HepG2 (cell line): ENCODE measurements around the gene SLC27A2. TPM values are rescaled to one million over a fixed set of nuclear protein-coding genes. Genes with fewer than 3 reads are reported as not detected.
A peak's percentile ranks its signal among the peaks of the same experiment; 100 is the strongest.

ENCODE experiments used
- CEBPG ChIP-seq: IDR thresholded peaks from 2 replicates; pipeline ENCODE4 v1.6.1; 2016
- FOXO1 ChIP-seq: sonication (generic); formaldehyde crosslinking; IDR thresholded peaks from 2 replicates; pipeline ENCODE4 v1.4.0; 2020; ENCODE audit warnings: missing genetic modification reagents
- HNRNPLL ChIP-seq: fragments of 200-400 bp; formaldehyde crosslinking; IDR thresholded peaks from 2 replicates; pipeline ENCODE4 v1.6.1; 2017; ENCODE audit warnings: mild to moderate bottlenecking, low read depth, low read length; ENCODE audit not compliant: poor library complexity, severe bottlenecking
- HOXA9 ChIP-seq: sonication (generic); formaldehyde crosslinking; IDR thresholded peaks from 2 replicates; pipeline ENCODE4 v1.8.1; 2022; ENCODE audit warnings: missing genetic modification reagents, mild to moderate bottlenecking, moderate library complexity, borderline replicate concordance
- IKZF4 ChIP-seq: sonication (generic); formaldehyde crosslinking; IDR thresholded peaks from 2 replicates; pipeline ENCODE4 v1.5.1; 2020; ENCODE audit warnings: borderline replicate concordance, mild to moderate bottlenecking, low read depth, missing genetic modification reagents; ENCODE audit errors: not compliant biosample characterization
- NFYB ChIP-seq: sonication (generic); formaldehyde crosslinking; IDR thresholded peaks from 2 replicates; pipeline ENCODE4 v1.4.0; 2020; ENCODE audit warnings: missing genetic modification reagents
- NFYC ChIP-seq: IDR thresholded peaks from 2 replicates; pipeline ENCODE4 v1.6.1; 2016; ENCODE audit warnings: missing genetic modification reagents, missing compliant biosample characterization
- NR3C1 ChIP-seq: sonication (generic); formaldehyde crosslinking; IDR thresholded peaks from 2 replicates; pipeline ENCODE4 v1.4.0; 2020; ENCODE audit warnings: missing genetic modification reagents
- POLR2A ChIP-seq, 2 experiments: IDR thresholded peaks; 2 replicates each; pipeline ENCODE4 v1.6.1; 2011; ENCODE audit warnings: low read depth in 2 of 2, low read length in 2 of 2, mild to moderate bottlenecking in 1 of 2, moderate library complexity in 1 of 2; ENCODE audit not compliant: insufficient read depth in 1 of 2
- SIX4 ChIP-seq: sonication (generic); formaldehyde crosslinking; IDR thresholded peaks from 2 replicates; pipeline ENCODE4 v1.4.0; 2020; ENCODE audit warnings: missing genetic modification reagents
- ZBTB43 ChIP-seq: sonication (generic); formaldehyde crosslinking; conservative IDR thresholded peaks from 2 replicates; pipeline ENCODE4 v1.4.0; 2020; ENCODE audit warnings: missing genetic modification reagents
- ZNF276 ChIP-seq: sonication (generic); formaldehyde crosslinking; IDR thresholded peaks from 2 replicates; pipeline ENCODE4 v1.4.0; 2020; ENCODE audit warnings: mild to moderate bottlenecking, low read depth, missing genetic modification reagents
- ZNF280D ChIP-seq: sonication (generic); formaldehyde crosslinking; IDR thresholded peaks from 2 replicates; pipeline ENCODE4 v1.5.1; 2020; ENCODE audit warnings: mild to moderate bottlenecking, missing genetic modification reagents
- ZNF329 ChIP-seq: sonication (generic); formaldehyde crosslinking; IDR thresholded peaks from 2 replicates; pipeline ENCODE4 v1.9.0; 2021; ENCODE audit warnings: low read depth, mild to moderate bottlenecking, missing genetic modification reagents
- ZNF343 ChIP-seq: sonication (generic); formaldehyde crosslinking; IDR thresholded peaks from 2 replicates; pipeline ENCODE4 v1.4.0; 2020; ENCODE audit warnings: mild to moderate bottlenecking, missing genetic modification reagents
- ZNF430 ChIP-seq: sonication (generic); formaldehyde crosslinking; IDR thresholded peaks from 2 replicates; pipeline ENCODE4 v1.9.0; 2021; ENCODE audit warnings: mild to moderate bottlenecking, missing genetic modification reagents
- ZNF543 ChIP-seq: sonication (generic); formaldehyde crosslinking; IDR thresholded peaks from 2 replicates; pipeline ENCODE4 v1.4.0; 2020; ENCODE audit warnings: mild to moderate bottlenecking, missing genetic modification reagents
- ZNF557 ChIP-seq: sonication (generic); formaldehyde crosslinking; IDR thresholded peaks from 2 replicates; pipeline ENCODE4 v1.4.0; 2020; ENCODE audit warnings: missing genetic modification reagents
- ZNF567 ChIP-seq: sonication (generic); formaldehyde crosslinking; IDR thresholded peaks from 2 replicates; pipeline ENCODE4 v1.8.1; 2023; ENCODE audit warnings: mild to moderate bottlenecking, missing genetic modification reagents, borderline replicate concordance
- ZNF776 ChIP-seq: sonication (generic); formaldehyde crosslinking; IDR thresholded peaks from 2 replicates; pipeline ENCODE4 v1.4.0; 2020; ENCODE audit warnings: mild to moderate bottlenecking, missing genetic modification reagents
- ZNF879 ChIP-seq: sonication (generic); formaldehyde crosslinking; IDR thresholded peaks from 2 replicates; pipeline ENCODE4 v1.8.1; 2023; ENCODE audit warnings: missing genetic modification reagents
- polyA plus RNA-seq, 8 experiments: library from polyadenylated mRNA; depleted of rRNA in 3 of 8; stranded (reverse) in 7 of 8; unstranded in 1 of 8; fragments of >200 nt; fragmentation: Illumina TruSeq in 4 of 8; extraction: Trizol in 4 of 8; gene quantifications; 2 replicates each; pipeline versions ENCODE4 v1.2.1 to v1.2.3, GENCODE V29; 2011 to 2016; ENCODE audit warnings: low read depth in 4 of 8, missing spikeins in 1 of 8, mixed read lengths in 1 of 8; ENCODE audit not compliant: insufficient read depth in 1 of 8
- total RNA-seq, 5 experiments: library from RNA; depleted of rRNA; stranded (reverse); fragments of >200 nt; fragmentation: Illumina TruSeq; extraction: Trizol; gene quantifications; 2 replicates each; pipeline ENCODE4 v1.2.3, GENCODE V29; 2016; ENCODE audit warnings: low read depth in 1 of 5
- TF ChIP-seq, protein P1 (sequence below): sonication (generic); formaldehyde crosslinking; conservative IDR thresholded peaks from 2 replicates; pipeline ENCODE4 v1.8.0; 2022; ENCODE audit warnings: mild to moderate bottlenecking, moderate library complexity, missing genetic modification reagents

SLC27A2 gene
- total and polyA plus RNA-seq, 2 of the 13 experiments (the other 11 are each of a cell fraction or from before 2014, with no cell fraction given) = 14.6 to 23.4 TPM

DNA sequence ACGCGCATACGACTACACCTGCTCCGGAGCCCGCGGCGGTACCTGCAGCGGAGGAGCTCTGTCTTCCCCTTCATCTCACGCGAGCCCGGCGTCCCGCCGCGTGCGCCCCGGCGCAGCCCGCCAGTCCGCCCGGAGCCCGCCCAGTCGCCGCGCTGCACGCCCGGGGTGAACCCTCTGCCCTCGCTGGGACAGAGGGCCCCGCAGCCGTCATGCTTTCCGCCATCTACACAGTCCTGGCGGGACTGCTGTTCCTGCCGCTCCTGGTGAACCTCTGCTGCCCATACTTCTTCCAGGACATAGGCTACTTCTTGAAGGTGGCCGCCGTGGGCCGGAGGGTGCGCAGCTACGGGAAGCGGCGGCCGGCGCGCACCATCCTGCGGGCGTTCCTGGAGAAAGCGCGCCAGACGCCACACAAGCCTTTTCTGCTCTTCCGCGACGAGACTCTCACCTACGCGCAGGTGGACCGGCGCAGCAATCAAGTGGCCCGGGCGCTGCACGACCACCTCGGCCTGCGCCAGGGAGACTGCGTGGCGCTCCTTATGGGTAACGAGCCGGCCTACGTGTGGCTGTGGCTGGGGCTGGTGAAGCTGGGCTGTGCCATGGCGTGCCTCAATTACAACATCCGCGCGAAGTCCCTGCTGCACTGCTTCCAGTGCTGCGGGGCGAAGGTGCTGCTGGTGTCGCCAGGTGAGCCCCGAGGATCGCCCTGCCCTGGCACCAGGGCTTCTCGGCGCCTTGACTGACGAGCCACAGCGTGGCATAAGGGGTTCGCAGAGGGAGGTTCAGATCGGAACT, 420 bp downstream of the SLC27A2 start (continued):
- TF ChIP-seq, protein P1, sequence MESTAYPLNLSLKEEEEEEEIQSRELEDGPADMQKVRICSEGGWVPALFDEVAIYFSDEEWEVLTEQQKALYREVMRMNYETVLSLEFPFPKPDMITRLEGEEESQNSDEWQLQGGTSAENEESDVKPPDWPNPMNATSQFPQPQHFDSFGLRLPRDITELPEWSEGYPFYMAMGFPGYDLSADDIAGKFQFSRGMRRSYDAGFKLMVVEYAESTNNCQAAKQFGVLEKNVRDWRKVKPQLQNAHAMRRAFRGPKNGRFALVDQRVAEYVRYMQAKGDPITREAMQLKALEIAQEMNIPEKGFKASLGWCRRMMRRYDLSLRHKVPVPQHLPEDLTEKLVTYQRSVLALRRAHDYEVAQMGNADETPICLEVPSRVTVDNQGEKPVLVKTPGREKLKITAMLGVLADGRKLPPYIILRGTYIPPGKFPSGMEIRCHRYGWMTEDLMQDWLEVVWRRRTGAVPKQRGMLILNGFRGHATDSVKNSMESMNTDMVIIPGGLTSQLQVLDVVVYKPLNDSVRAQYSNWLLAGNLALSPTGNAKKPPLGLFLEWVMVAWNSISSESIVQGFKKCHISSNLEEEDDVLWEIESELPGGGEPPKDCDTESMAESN = peak; percentile 76
- TF ChIP-seq ZNF567 (peak; percentile 70; the same call in 1 of the 2 replicates), ZNF776 (peak; percentile 21; the same call in 1 of the 2 replicates), NR3C1 (CRISPR knock-in tag) (no peak), ZNF543 (peak; percentile 55; the same call in 1 of the 2 replicates), ZNF280D (CRISPR knock-in tag) (no peak), CEBPG (CRISPR knock-in tag) (0 out of 2 replicates have a peak, but pooled peaks have one; percentile 3), SIX4 (CRISPR knock-in tag) (0 out of 2 replicates have a peak, but pooled peaks have one; percentile 1), ZNF343 (peak; percentile 73; the same call in 1 of the 2 replicates), ZNF557 (CRISPR knock-in tag) (no peak), POLR2A (IDR thresholded peaks at IDR 0.05; ENCODE audit: insufficient read depth in 1 of 2, low read depth in 2 of 2, low read length in 2 of 2) (peak in 1 of 2 experiments; percentile 60; a peak in 2 of 4 replicates), ZNF276 (CRISPR knock-in tag) (peak; percentile 39; the same call in 1 of the 2 replicates), HNRNPLL (peak; percentile 84), ZBTB43 (no peak), FOXO1 (no peak), HOXA9 (CRISPR knock-in tag) (no peak), ZNF879 (no peak), ZNF430 (CRISPR knock-in tag) (no peak; the same call in 1 of the 2 replicates), IKZF4 (CRISPR knock-in tag) (peak; percentile 53), NFYC (no peak), ZNF329 (0 out of 2 replicates have a peak, but pooled peaks have one; percentile 57), NFYB (CRISPR knock-in tag) (peak; percentile 11; the same call in 1 of the 2 replicates)
